GM19351 (cell line): ENCODE data around the gene RELA.
"Not testable (repeated sequence)": the region's sequence is repeated elsewhere in the genome, so short reads cannot be mapped to it uniquely, and the experiment has no call there.

Experiments
- ATAC-seq: cut with Tn5 transposase; IDR thresholded peaks from one replicate; pipeline ENCODE4 v1.9.1; 2021; ENCODE audit warnings: mild to moderate bottlenecking, moderate library complexity; ENCODE audit not compliant: unreplicated experiment

RELA gene

GRCh38 chr11:65672180-65672860 lies 9.6 kb upstream of the RELA start:
- ATAC-seq: no peak

GRCh38 chr11:65663639-65664200 lies 1.0 kb upstream of the RELA start:
- peak; percentile 19 for ATAC-seq

GRCh38 chr11:65662247-65662798 lies 393 bp downstream of the RELA start:
- ATAC-seq: peak; percentile 16

GRCh38 chr11:65661599-65662246 lies 993 bp downstream of the RELA start:
- ATAC-seq: no peak

- ATAC-seq: not testable (repeated sequence)
Observed at GRCh38 chr11:65660908-65661307, 1.8 kb downstream of the RELA start.

GRCh38 chr11:65660038-65660437 lies 2.7 kb downstream of the RELA start:
- ATAC-seq: no peak

GRCh38 chr11:65658174-65659021 lies 4.3 kb downstream of the RELA start:
- ATAC-seq: no peak

GRCh38 chr11:65657426-65657825 lies 5.3 kb downstream of the RELA start:
- ATAC-seq: no peak

GRCh38 chr11:65655570-65656332 lies 7.0 kb downstream of the RELA start:
- ATAC-seq: no peak

- no peak for ATAC-seq
Observed at GRCh38 chr11:65654375-65655349, 8.1 kb downstream of the RELA start.

- ATAC-seq: peak; percentile 17
Observed at GRCh38 chr11:65653229-65654225, 9.2 kb downstream of the RELA start.

- ATAC-seq: peak; percentile 76
Observed at GRCh38 chr11:65652511-65653228, 10.0 kb downstream of the RELA start.

GRCh38 chr11:65651589-65652510 lies 10.9 kb downstream of the RELA start:
- peak; percentile 20 for ATAC-seq

- ATAC-seq: no peak
Observed at GRCh38 chr11:65651339-65651588, 11.5 kb downstream of the RELA start.

- ATAC-seq: no peak
Observed at GRCh38 chr11:65650547-65651338, 12.0 kb downstream of the RELA start.
